HepG2 (cell line): ENCODE results near the gene GJB4. TPM values are rescaled to one million over a fixed set of nuclear protein-coding genes. Genes with fewer than 3 reads are reported as not detected.

Source experiments
- ATAC-seq: fragments of 200-7000 bp; cut with Tn5 transposase; 3 replicates; pipeline ENCODE4 v1.9.1; 2020; ENCODE audit warnings: mild to moderate bottlenecking, moderate library complexity
- BruUV-seq: library from RNA; stranded (reverse); fragments of 400-500 nt; replicated peaks from 2 replicates; lab custom pipeline; 2021; lab: Mats Ljungman, UMichigan
- CTCF ChIA-PET: fragments of 300-600 bp; formaldehyde crosslinking; extraction: SDS; loops from one replicate; lab custom pipeline; 2021; ENCODE audit warnings: low total read pairs, inconsistent platforms, low intra/inter-chr PET ratio; lab: Yijun Ruan, JAX
- POLR2A ChIA-PET: fragments of 350-600 bp; sonication (Branson Sonifier 250); formaldehyde crosslinking; loops from one replicate; lab custom pipeline; 2020; ENCODE audit warnings: antibody characterized with exemption, inconsistent platforms; lab: Yijun Ruan, JAX
- DNase-seq: peaks from one replicate; pipeline ENCODE4 v3.0.0-alpha.2; 2015; ENCODE audit warnings: low spot score
- FAIRE-seq: peaks from 3 replicates; lab custom pipeline; 2011; peaks lifted over from hg19 to GRCh38; lab: Jason Lieb, UNC
- H2AFZ ChIP-seq: one replicate; pipeline ENCODE4 v1.6.1; 2011; ENCODE audit warnings: low read length, inconsistent platforms
- H3K27ac ChIP-seq: fragments of 300-600 bp; 3 replicates; pipeline ENCODE4 v1.8.0; 2011; ENCODE audit warnings: mixed run types, mild to moderate bottlenecking, mixed read lengths, low read length, inconsistent platforms; ENCODE audit not compliant: insufficient read depth; ENCODE audit errors: extremely low read length
- H3K27me3 ChIP-seq, 2 experiments: fragments of 200-600 bp in 1 of 2; 2 replicates in 1 of 2; 3 replicates in 1 of 2; pipeline versions ENCODE4 v1.6.0 to v1.8.0; 2011; ENCODE audit warnings: low read length in 2 of 2, mild to moderate bottlenecking in 2 of 2, moderate library complexity in 2 of 2, inconsistent platforms in 1 of 2; ENCODE audit not compliant: insufficient read depth in 2 of 2, control insufficient read depth in 1 of 2
- H3K36me3 ChIP-seq, 2 experiments: fragments of 200-600 bp in 1 of 2; replicated peaks in 1 of 2; 2 replicates in 1 of 2; 3 replicates in 1 of 2; pipeline versions ENCODE4 v1.5.1 to v1.8.0; 2011; ENCODE audit warnings: low read length in 2 of 2, inconsistent platforms in 1 of 2; ENCODE audit not compliant: insufficient read depth in 2 of 2, control insufficient read depth in 1 of 2
- H3K4me1 ChIP-seq: 2 replicates; pipeline ENCODE4 v1.5.1; 2012; ENCODE audit warnings: low read length, inconsistent platforms; ENCODE audit not compliant: insufficient read depth
- H3K4me2 ChIP-seq: 2 replicates; pipeline ENCODE4 v1.6.0; 2011; ENCODE audit warnings: low read depth, low read length, inconsistent platforms
- H3K4me3 ChIP-seq, 3 experiments: fragments of 200-600 bp in 1 of 3; sonication (generic), shearing (Covaris generic) in 1 of 3; replicated peaks in 1 of 3; 2 replicates each; pipeline ENCODE4 v1.5.1; 2011 to 2016; ENCODE audit warnings: low read length in 3 of 3, inconsistent platforms in 2 of 3, low read depth in 2 of 3, mild to moderate bottlenecking in 2 of 3, control low read depth in 1 of 3, mixed read lengths in 1 of 3; ENCODE audit not compliant: insufficient read depth in 1 of 3
- H3K79me2 ChIP-seq: one replicate; pipeline ENCODE4 v1.6.1; 2011; ENCODE audit warnings: low read length, inconsistent platforms; ENCODE audit not compliant: insufficient read depth
- H3K9ac ChIP-seq: 2 replicates; pipeline ENCODE4 v1.6.0; 2011; ENCODE audit warnings: mild to moderate bottlenecking, low read depth, low read length, inconsistent platforms; ENCODE audit not compliant: insufficient read depth
- H3K9me3 ChIP-seq: 2 replicates; pipeline ENCODE4 v1.5.1; 2012; ENCODE audit warnings: mild to moderate bottlenecking, low read length
- H4K20me1 ChIP-seq: 2 replicates; pipeline ENCODE4 v1.6.0; 2011; ENCODE audit warnings: inconsistent platforms, mild to moderate bottlenecking, low read length, moderate library complexity; ENCODE audit not compliant: insufficient read depth
- BRCA1 ChIP-seq: sonication (generic); formaldehyde crosslinking; IDR thresholded peaks from 2 replicates; pipeline ENCODE4 v1.4.0; 2020; ENCODE audit warnings: missing genetic modification reagents
- DNMT3B ChIP-seq: conservative IDR thresholded peaks from 2 replicates; pipeline ENCODE4 v1.6.1; 2016; ENCODE audit warnings: missing biosample characterization, control low read depth
- JDP2 ChIP-seq: sonication (generic); formaldehyde crosslinking; IDR thresholded peaks from 2 replicates; pipeline ENCODE4 v1.8.1; 2022; ENCODE audit warnings: missing genetic modification reagents, borderline replicate concordance
- KMT2A ChIP-seq: sonication (generic); formaldehyde crosslinking; IDR thresholded peaks from 2 replicates; pipeline ENCODE4 v1.4.0; 2020; ENCODE audit warnings: missing genetic modification reagents
- MAFK ChIP-seq, 2 experiments: IDR thresholded peaks in 1 of 2; conservative IDR thresholded peaks in 1 of 2; 2 replicates each; pipeline ENCODE4 v1.6.1; 2011; ENCODE audit warnings: improper control_type of control experiment in 2 of 2, low read length in 2 of 2
- RAD51 ChIP-seq: fragments of 450-650 bp; IDR thresholded peaks from 2 replicates; pipeline ENCODE4 v1.6.1; 2016; ENCODE audit warnings: borderline replicate concordance
- RCOR2 ChIP-seq: IDR thresholded peaks from 2 replicates; pipeline ENCODE4 v1.6.1; 2016; ENCODE audit warnings: missing biosample characterization, missing genetic modification reagents
- SP140L ChIP-seq: sonication (generic); formaldehyde crosslinking; IDR thresholded peaks from 2 replicates; pipeline ENCODE4 v1.4.0; 2020; ENCODE audit warnings: missing genetic modification reagents, borderline replicate concordance
- TBL1XR1 ChIP-seq: fragments of 150-350 bp; IDR thresholded peaks from 2 replicates; pipeline ENCODE4 v1.6.1; 2014; ENCODE audit warnings: borderline replicate concordance, low read length; ENCODE audit not compliant: partially characterized antibody
- TFDP2 ChIP-seq: sonication (generic); formaldehyde crosslinking; IDR thresholded peaks from 2 replicates; pipeline ENCODE4 v1.4.0; 2020; ENCODE audit warnings: missing genetic modification reagents
- ZBTB2 ChIP-seq: sonication (generic); formaldehyde crosslinking; IDR thresholded peaks from 2 replicates; pipeline ENCODE4 v1.8.0; 2022; ENCODE audit warnings: low read depth, missing genetic modification reagents
- ZMYM4 ChIP-seq: sonication (generic); formaldehyde crosslinking; IDR thresholded peaks from 2 replicates; pipeline ENCODE4 v1.8.1; 2023; ENCODE audit warnings: mild to moderate bottlenecking, missing genetic modification reagents
- ZNF670 ChIP-seq: sonication (generic); formaldehyde crosslinking; IDR thresholded peaks from 2 replicates; pipeline ENCODE4 v1.8.0; 2022; ENCODE audit warnings: mild to moderate bottlenecking, missing genetic modification reagents, borderline replicate concordance
- ZSCAN30 ChIP-seq: sonication (generic); formaldehyde crosslinking; IDR thresholded peaks from 2 replicates; pipeline ENCODE4 v1.5.0; 2020; ENCODE audit warnings: mild to moderate bottlenecking, missing genetic modification reagents
- WGBS: methylation state at CpG from one replicate; pipeline ENCODE4 v1.1.6; 2017; ENCODE audit warnings: low lambda C conversion rate; 5-methylcytosine and 5-hydroxymethylcytosine counted together
- in situ Hi-C: cut with HindIII; loops from 2 replicates; pipeline ENCODE4 v1.10.0; 2017; ENCODE audit warnings: low pct_unique_long_range_greater_than_20kb; ENCODE audit not compliant: extremely low pct_ligation_motif_present
- intact Hi-C: fragments of 100-400 bp; cut with micrococcal nuclease; formaldehyde crosslinking; loops from one replicate; pipeline ENCODE4 v1.10.0; 2022; ENCODE audit not compliant: unreplicated experiment
- polyA plus RNA-seq, 8 experiments: library from polyadenylated mRNA; depleted of rRNA in 3 of 8; stranded (reverse) in 7 of 8; unstranded in 1 of 8; fragments of >200 nt; fragmentation: Illumina TruSeq in 4 of 8; extraction: Trizol in 4 of 8; gene quantifications; 2 replicates each; pipeline versions ENCODE4 v1.2.1 to v1.2.3, GENCODE V29; 2011 to 2016; ENCODE audit warnings: low read depth in 4 of 8, missing spikeins in 1 of 8, mixed read lengths in 1 of 8; ENCODE audit not compliant: insufficient read depth in 1 of 8
- total RNA-seq, 5 experiments: library from RNA; depleted of rRNA; stranded (reverse); fragments of >200 nt; fragmentation: Illumina TruSeq; extraction: Trizol; gene quantifications; 2 replicates each; pipeline ENCODE4 v1.2.3, GENCODE V29; 2016; ENCODE audit warnings: low read depth in 1 of 5
- TF ChIP-seq, protein P1 (sequence below): sonication (generic); formaldehyde crosslinking; IDR thresholded peaks from 2 replicates; pipeline ENCODE4 v1.5.0; 2020; ENCODE audit warnings: missing genetic modification reagents, mild to moderate bottlenecking, borderline replicate concordance

Gene GJB4
- total and polyA plus RNA-seq, 2 of the 13 experiments (the other 11 are each of a cell fraction or from before 2014, with no cell fraction given), result not detected

- Histone ChIP-seq H4K20me1 (no peaks in the 10 kb centered on the region), H3K27ac (no peak overlapping the region), H3K4me1 (no peaks in the 10 kb centered on the region), H3K4me3 (no peak overlapping the region), H3K36me3 (no peaks in the 10 kb centered on the region), H3K4me2 (no peak overlapping the region), H2AFZ (no peak overlapping the region), H3K9ac (no peak overlapping the region), H3K79me2 (no peaks in the 10 kb centered on the region), H3K27me3 (peaks cover 10 to 34% of the 10 kb centered on the region in 2 experiments; a peak in 4 of 5 replicates), H3K9me3 (no peaks in the 10 kb centered on the region)
- in situ Hi-C loops (no loop called here), intact Hi-C loops (no loop called here)
- POLR2A ChIA-PET, result no interaction called here
- no peak for DNase-seq
- TF ChIP-seq ZSCAN30 (CRISPR knock-in tag), result no peak
- no peak for TF ChIP-seq DNMT3B (CRISPR knock-in tag)
- no peak for TF ChIP-seq TFDP2
- no peak for TF ChIP-seq KMT2A (CRISPR knock-in tag)
- TF ChIP-seq BRCA1 (CRISPR knock-in tag), result no peak
- no peak for TF ChIP-seq ZMYM4
- CTCF ChIA-PET, result no interaction called here
- no peak for ATAC-seq
- no peak for FAIRE-seq
- 94% methylated on average over 1 of the region's 2 CpGs for WGBS
- BruUV-seq, result no TSS peak
Observed at GRCh38 chr1:34780528-34780927, 21.0 kb downstream of the GJB4 start.

DNA sequence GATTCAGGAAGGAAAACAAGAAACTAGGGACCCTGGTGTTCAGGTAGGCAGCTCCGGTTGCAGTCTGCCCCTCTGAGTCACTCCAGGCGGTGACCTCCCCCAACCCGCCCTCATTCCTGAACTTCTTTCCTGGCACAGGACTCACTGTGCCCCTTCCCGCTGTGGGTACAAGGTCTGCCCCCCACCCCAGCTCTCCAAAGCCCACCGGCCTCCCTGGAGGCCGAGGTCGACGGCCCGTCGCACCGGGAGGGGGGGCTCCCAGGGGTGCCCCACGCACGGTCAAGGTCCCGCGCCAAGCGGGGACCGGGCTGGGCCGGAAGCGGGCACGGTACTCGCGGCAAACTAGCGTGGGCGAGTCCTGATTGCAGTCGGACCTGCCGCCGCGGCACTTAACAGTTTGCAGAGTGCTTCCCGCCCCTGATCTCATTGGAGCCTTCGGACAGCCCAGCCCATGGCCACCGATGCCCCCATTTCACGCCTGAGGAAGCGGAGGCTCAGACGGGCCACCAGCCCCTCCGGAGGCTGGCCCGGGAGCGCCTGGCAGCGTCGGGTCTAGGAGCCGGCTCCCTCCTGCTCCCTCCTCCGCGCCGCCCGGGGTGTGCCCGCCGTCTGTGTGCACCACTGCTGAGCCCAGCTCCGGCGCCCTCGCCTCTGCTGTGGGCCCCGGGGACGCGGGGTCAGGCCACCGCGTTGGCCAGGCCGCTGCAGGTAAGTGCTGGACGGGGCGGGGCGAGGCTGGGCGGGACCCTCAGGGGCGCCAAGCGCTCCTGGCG is 21.7 kb downstream of the GJB4 start, which contains the start of gene GJB3:
Gene GJB3, plus strand, starts transcription at position 144 of the 773 bp plus-strand sequence. CDS start 3,549 bp downstream, outside the sequence.
- no peak for FAIRE-seq
- Histone ChIP-seq H2AFZ (no peak within 1 kb of the TSS), H3K9ac (no peak within 1 kb of the TSS), H3K4me1 (no peaks in the 10 kb centered on the region), H4K20me1 (no peaks in the 10 kb centered on the region), H3K27me3 (peaks cover 10 to 34% of the 10 kb centered on the region in 2 experiments; a peak in 3 of 5 replicates), H3K4me2 (peak within 1 kb of the TSS; percentile 32; the same call in 1 of the 2 replicates), H3K79me2 (no peaks in the 10 kb centered on the region), H3K27ac (no peak within 1 kb of the TSS), H3K36me3 (no peaks in the 10 kb centered on the region), H3K9me3 (no peaks in the 10 kb centered on the region), H3K4me3 (peak within 1 kb of the TSS in 1 of 3 experiments; percentile 23; a peak in 1 of 6 replicates)
- 45% methylated on average over 19 of the region's 62 CpGs for WGBS
- CTCF ChIA-PET, result no interaction called here
- POLR2A ChIA-PET, result no interaction called here
- no peak for DNase-seq
- peak; percentile 32; the same call in 2 of the 3 replicates for ATAC-seq
- intact Hi-C loops (no loop called here), in situ Hi-C loops (no loop called here)
- BruUV-seq, result no TSS peak
- no peak for TF ChIP-seq ZMYM4
- TF ChIP-seq RAD51, result no peak
- TF ChIP-seq MAFK (conservative IDR thresholded peaks at IDR 0.05 in 1 of 2, IDR thresholded peaks at IDR 0.05 in 1 of 2; ENCODE audit: low read length in 2 of 2), result no peak
- no peak for TF ChIP-seq ZNF670 (CRISPR knock-in tag)
- TF ChIP-seq JDP2 (CRISPR knock-in tag), result no peak
- TF ChIP-seq TBL1XR1, result no peak
- no peak for TF ChIP-seq SP140L (CRISPR knock-in tag)
- TF ChIP-seq RCOR2 (CRISPR knock-in tag), result no peak
- TF ChIP-seq ZBTB2 (CRISPR knock-in tag), result no peak
- TF ChIP-seq, protein P1, sequence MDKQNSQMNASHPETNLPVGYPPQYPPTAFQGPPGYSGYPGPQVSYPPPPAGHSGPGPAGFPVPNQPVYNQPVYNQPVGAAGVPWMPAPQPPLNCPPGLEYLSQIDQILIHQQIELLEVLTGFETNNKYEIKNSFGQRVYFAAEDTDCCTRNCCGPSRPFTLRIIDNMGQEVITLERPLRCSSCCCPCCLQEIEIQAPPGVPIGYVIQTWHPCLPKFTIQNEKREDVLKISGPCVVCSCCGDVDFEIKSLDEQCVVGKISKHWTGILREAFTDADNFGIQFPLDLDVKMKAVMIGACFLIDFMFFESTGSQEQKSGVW (CRISPR knock-in tag), result no peak
